CD4-positive, CD25-positive, alpha-beta regulatory T cell (primary cell): Measurements from ENCODE around the gene CAMKMT. TPM values are rescaled to one million over a fixed set of nuclear protein-coding genes. Genes with fewer than 3 reads are reported as not detected.
"Not testable (repeated sequence)": the region's sequence is repeated elsewhere in the genome, so short reads cannot be mapped to it uniquely, and the experiment has no call there.

Source experiments
- ATAC-seq, 2 donors: fragments of 150-1000 bp; cut with Tn5 transposase; one replicate each; pipeline ENCODE4 v1.10.0; 2021; ENCODE audit warnings: low read depth in 2 of 2, moderate number of reproducible peaks in 2 of 2, moderate library complexity in 1 of 2
- DNase-seq, 3 donors: peaks; one replicate each; pipeline versions ENCODE4 v3.0.0 to v3.0.0-alpha.2; 2012 to 2022; ENCODE audit warnings: mixed read lengths in 1 of 3
- H3K27ac ChIP-seq: one replicate; pipeline ENCODE4 v1.7.0; 2013; ENCODE audit warnings: mild to moderate bottlenecking, low read length; ENCODE audit not compliant: insufficient read depth, poor library complexity, severe bottlenecking
- H3K27me3 ChIP-seq: one replicate; pipeline ENCODE4 v1.7.0; 2013; ENCODE audit warnings: low read length; ENCODE audit not compliant: control insufficient read depth, insufficient read depth
- H3K36me3 ChIP-seq: one replicate; pipeline ENCODE4 v1.7.0; 2013; ENCODE audit warnings: mild to moderate bottlenecking, low read length, moderate library complexity; ENCODE audit not compliant: control insufficient read depth, insufficient read depth
- H3K4me1 ChIP-seq: 2 replicates; pipeline ENCODE4 v1.7.0; 2013; ENCODE audit warnings: mild to moderate bottlenecking, low read length; ENCODE audit not compliant: insufficient read depth, control insufficient read depth, poor library complexity, severe bottlenecking
- H3K4me3 ChIP-seq: one replicate; pipeline ENCODE4 v1.7.0; 2013; ENCODE audit warnings: low read depth, mild to moderate bottlenecking, low read length, moderate library complexity
- H3K9me3 ChIP-seq, 2 experiments: 1 replicate in 1 of 2; 2 replicates in 1 of 2; pipeline ENCODE4 v1.7.0; 2013; ENCODE audit warnings: low read length in 2 of 2, mild to moderate bottlenecking in 1 of 2, moderate library complexity in 1 of 2; ENCODE audit not compliant: control insufficient read depth in 2 of 2
- H3K27ac Mint-ChIP-seq, 3 donors: one replicate each; pipeline ENCODE4 v1.8.0; 2020 to 2022; ENCODE audit warnings: mild to moderate bottlenecking in 3 of 3, mixed read lengths in 3 of 3, moderate library complexity in 2 of 3
- H3K27me3 Mint-ChIP-seq: one replicate; pipeline ENCODE4 v1.8.0; 2022; ENCODE audit warnings: mild to moderate bottlenecking, mixed read lengths
- H3K36me3 Mint-ChIP-seq: one replicate; pipeline ENCODE4 v1.8.0; 2020; ENCODE audit warnings: mixed read lengths
- H3K4me1 Mint-ChIP-seq, 4 donors: one replicate each; pipeline ENCODE4 v1.8.0; 2020 to 2022; ENCODE audit warnings: mixed read lengths in 4 of 4, mild to moderate bottlenecking in 1 of 4
- H3K4me3 Mint-ChIP-seq, 4 donors: one replicate each; pipeline ENCODE4 v1.8.0; 2020 to 2022; ENCODE audit warnings: mild to moderate bottlenecking in 4 of 4, mixed read lengths in 4 of 4, moderate library complexity in 3 of 4
- H3K9me3 Mint-ChIP-seq, 7 donors: one replicate each; pipeline ENCODE4 v1.8.0; 2020 to 2022; ENCODE audit warnings: mixed read lengths in 7 of 7, mild to moderate bottlenecking in 3 of 7, moderate library complexity in 2 of 7
- polyA plus RNA-seq, 4 donors: library from polyadenylated mRNA; unstranded; fragments of 300-500 nt; fragmentation: Illumina TruSeq; gene quantifications; one replicate each; pipeline ENCODE4 v1.2.3, GENCODE V29; 2021
- total RNA-seq: library from RNA; stranded (reverse); gene quantifications from one replicate; pipeline ENCODE4 v1.2.3, GENCODE V29; 2022

Gene CAMKMT
- total and polyA plus RNA-seq, 5 donors from 2014 or later, result 17.6 to 27.6 (median 19.5) TPM

GRCh38 chr2:44377486-44377885, 15.7 kb downstream of the CAMKMT start:
- ATAC-seq (no peak), DNase-seq (no peak)
- peaks cover 3 to 5% (median 4%) of the 10 kb centered on the region in 4 donors for H3K4me1 Mint-ChIP-seq
- Histone ChIP-seq H3K9me3 (no peaks in the 10 kb centered on the region), H3K27me3 (no peaks in the 10 kb centered on the region), H3K27ac (no peak overlapping the region), H3K4me1 (no peaks in the 10 kb centered on the region), H3K4me3 (no peak overlapping the region), H3K36me3 (peaks cover 9% of the 10 kb centered on the region)
- H3K27ac Mint-ChIP-seq, result no peak overlapping the region
- H3K9me3 Mint-ChIP-seq, result no peaks in the 10 kb centered on the region
- no peak overlapping the region for H3K4me3 Mint-ChIP-seq
- no peaks in the 10 kb centered on the region for H3K27me3 Mint-ChIP-seq
- peaks cover 16% of the 10 kb centered on the region for H3K36me3 Mint-ChIP-seq

GRCh38 chr2:44385226-44385625, 23.5 kb downstream of the CAMKMT start:
- not testable (repeated sequence) for H3K4me3 ChIP-seq, H3K9me3 Mint-ChIP-seq, ATAC-seq, H3K4me1 ChIP-seq, H3K27me3 Mint-ChIP-seq, H3K9me3 ChIP-seq, H3K27me3 ChIP-seq, H3K27ac ChIP-seq, H3K36me3 ChIP-seq, H3K4me3 Mint-ChIP-seq, DNase-seq
- peaks cover 20 to 39% (median 27%) of the 10 kb centered on the region in 4 donors for H3K4me1 Mint-ChIP-seq
- H3K36me3 Mint-ChIP-seq, result peaks cover 27% of the 10 kb centered on the region
- peak overlapping the region in 1 of 3 donors; percentile 20 for H3K27ac Mint-ChIP-seq

- no peak overlapping the region for H3K27ac ChIP-seq
- no peaks in the 10 kb centered on the region for H3K27me3 ChIP-seq
- DNase-seq (no peak), ATAC-seq (no peak)
- H3K4me3 ChIP-seq, result no peak overlapping the region
- H3K9me3 ChIP-seq, result peaks cover 0 to 3% of the 10 kb centered on the region in 2 experiments
- Mint-ChIP-seq H3K36me3 (peaks cover 21% of the 10 kb centered on the region), H3K4me3 (no peak overlapping the region), H3K27me3 (peaks cover 4% of the 10 kb centered on the region), H3K4me1 (peaks cover 15 to 39% (median 26%) of the 10 kb centered on the region in 4 donors), H3K9me3 (peaks cover 0 to 6% (median 0%) of the 10 kb centered on the region in 7 donors), H3K27ac (peak overlapping the region in 1 of 3 donors; percentile 37)
- H3K36me3 ChIP-seq, result no peaks in the 10 kb centered on the region
- no peaks in the 10 kb centered on the region for H3K4me1 ChIP-seq
These were observed 27.1 kb downstream of the CAMKMT start for GRCh38 chr2:44388877-44389276.

- peaks cover 0 to 3% of the 10 kb centered on the region in 2 experiments for H3K9me3 ChIP-seq
- DNase-seq (no peak), ATAC-seq (no peak)
- H3K4me3 ChIP-seq, result no peak overlapping the region
- H3K4me1 ChIP-seq, result no peaks in the 10 kb centered on the region
- no peaks in the 10 kb centered on the region for H3K27me3 ChIP-seq
- H3K27ac ChIP-seq, result no peak overlapping the region
- H3K9me3 Mint-ChIP-seq, result peaks cover 0 to 6% (median 0%) of the 10 kb centered on the region in 7 donors
- peaks cover 4% of the 10 kb centered on the region for H3K27me3 Mint-ChIP-seq
- H3K27ac Mint-ChIP-seq, result no peak overlapping the region
- H3K36me3 Mint-ChIP-seq, result peaks cover 10% of the 10 kb centered on the region
- peaks cover 15 to 38% (median 21%) of the 10 kb centered on the region in 4 donors for H3K4me1 Mint-ChIP-seq
- H3K4me3 Mint-ChIP-seq, result no peak overlapping the region
- H3K36me3 ChIP-seq, result no peaks in the 10 kb centered on the region
These were observed 28.1 kb downstream of the CAMKMT start for GRCh38 chr2:44389895-44390294.

GRCh38 chr2:44392338-44392943, 30.7 kb downstream of the CAMKMT start:
- Histone ChIP-seq H3K9me3 (no peaks in the 10 kb centered on the region), H3K4me1 (no peaks in the 10 kb centered on the region), H3K27me3 (no peaks in the 10 kb centered on the region), H3K27ac (no peak overlapping the region), H3K4me3 (no peak overlapping the region), H3K36me3 (no peaks in the 10 kb centered on the region)
- Mint-ChIP-seq H3K27me3 (no peaks in the 10 kb centered on the region), H3K9me3 (no peaks in the 10 kb centered on the region), H3K36me3 (peaks cover 6% of the 10 kb centered on the region), H3K4me1 (peaks cover 8 to 14% (median 11%) of the 10 kb centered on the region in 4 donors), H3K4me3 (no peak overlapping the region), H3K27ac (no peak overlapping the region)
- peak; percentile 17 to 54 (median 36) for DNase-seq
- ATAC-seq, result no peak

- Mint-ChIP-seq H3K27me3 (no peaks in the 10 kb centered on the region), H3K27ac (no peak overlapping the region)
- no peak overlapping the region for H3K27ac ChIP-seq
These were observed 35.9 kb downstream of the CAMKMT start for GRCh38 chr2:44397447-44398175.

GRCh38 chr2:44398243-44398897, 36.6 kb downstream of the CAMKMT start:
- ATAC-seq (no peak), DNase-seq (no peak)
- H3K36me3 ChIP-seq, result no peaks in the 10 kb centered on the region
- no peaks in the 10 kb centered on the region for H3K27me3 ChIP-seq
- Mint-ChIP-seq H3K9me3 (no peaks in the 10 kb centered on the region), H3K27me3 (no peaks in the 10 kb centered on the region), H3K27ac (peak overlapping the region in 1 of 3 donors; percentile 24), H3K36me3 (peaks cover 28% of the 10 kb centered on the region), H3K4me1 (peaks cover 0 to 8% (median 4%) of the 10 kb centered on the region in 4 donors), H3K4me3 (no peak overlapping the region)
- H3K27ac ChIP-seq, result no peak overlapping the region
- H3K4me1 ChIP-seq, result no peaks in the 10 kb centered on the region
- no peak overlapping the region for H3K4me3 ChIP-seq
- H3K9me3 ChIP-seq, result no peaks in the 10 kb centered on the region

More at GRCh38 chr2:44397447-44398175, 35.9 kb downstream of the CAMKMT start:
- Histone ChIP-seq H3K9me3 (no peaks in the 10 kb centered on the region), H3K36me3 (no peaks in the 10 kb centered on the region), H3K4me1 (no peaks in the 10 kb centered on the region), H3K4me3 (no peak overlapping the region), H3K27me3 (no peaks in the 10 kb centered on the region)
- ATAC-seq, result no peak
- Mint-ChIP-seq H3K36me3 (peaks cover 21% of the 10 kb centered on the region), H3K4me3 (no peak overlapping the region), H3K9me3 (no peaks in the 10 kb centered on the region), H3K4me1 (peaks cover 0 to 8% (median 4%) of the 10 kb centered on the region in 4 donors)
- DNase-seq, result no peak
